A673 (cell line): ENCODE results near the gene SPECC1. TPM values are rescaled to one million over a fixed set of nuclear protein-coding genes. Genes with fewer than 3 reads are reported as not detected.

Experiments used
- BruUV-seq: library from RNA; stranded (reverse); fragments of 400-500 nt; replicated peaks from 2 replicates; lab custom pipeline; 2021; lab: Mats Ljungman, UMichigan
- CTCF ChIA-PET: fragments of 300-600 bp; sonication (Branson Sonifier 250); formaldehyde crosslinking; loops from one replicate; lab custom pipeline; 2022; ENCODE audit warnings: antibody characterized with exemption; lab: Charles Lee
- POLR2A ChIA-PET: fragments of 300-600 bp; sonication (Branson Sonifier 250); formaldehyde crosslinking; loops from one replicate; lab custom pipeline; 2022; ENCODE audit warnings: antibody characterized with exemption; ENCODE audit not compliant: low non-redundant PET; lab: Charles Lee
- DNase-seq: peaks from one replicate; pipeline ENCODE4 v3.0.0-alpha.2; 2015; ENCODE audit warnings: low spot score
- H3K27ac ChIP-seq: fragments of 200-600 bp; sonication (generic); 2 replicates; pipeline ENCODE4 v1.5.1; 2016; ENCODE audit warnings: mixed run types, low read depth, mild to moderate bottlenecking, mixed read lengths, antibody characterized with exemption, low read length; ENCODE audit not compliant: poor library complexity, severe bottlenecking
- H3K27me3 ChIP-seq: fragments of 200-600 bp; sonication (generic); replicated peaks from 2 replicates; pipeline ENCODE4 v1.6.1; 2017; ENCODE audit warnings: mixed run types, low read depth, mild to moderate bottlenecking, mixed read lengths, antibody characterized with exemption, low read length; ENCODE audit not compliant: insufficient read depth, poor library complexity
- H3K36me3 ChIP-seq: fragments of 200-600 bp; sonication (generic); 2 replicates; pipeline ENCODE4 v1.6.1; 2016; ENCODE audit warnings: mixed run types, mild to moderate bottlenecking, mixed read lengths, antibody characterized with exemption, low read length; ENCODE audit not compliant: insufficient read depth, poor library complexity, severe bottlenecking
- H3K4me1 ChIP-seq: fragments of 200-600 bp; sonication (generic); 2 replicates; pipeline ENCODE4 v1.6.1; 2017; ENCODE audit warnings: mixed run types, mild to moderate bottlenecking, mixed read lengths, antibody characterized with exemption, low read length; ENCODE audit not compliant: insufficient read depth, poor library complexity, severe bottlenecking
- H3K4me3 ChIP-seq: fragments of 200-600 bp; sonication (generic); 2 replicates; pipeline ENCODE4 v1.5.1; 2016; ENCODE audit warnings: low read depth, mixed run types, mild to moderate bottlenecking, mixed read lengths, low read length; ENCODE audit not compliant: poor library complexity, severe bottlenecking
- H3K9me3 ChIP-seq: fragments of 200-600 bp; sonication (generic); 2 replicates; pipeline ENCODE4 v1.6.1; 2016; ENCODE audit warnings: mixed run types, low read depth, mild to moderate bottlenecking, mixed read lengths, antibody characterized with exemption, low read length; ENCODE audit not compliant: poor library complexity, severe bottlenecking
- CTCF ChIP-seq: fragments of 300-800, 200-600 bp; sonication (generic); conservative IDR thresholded peaks from 2 replicates; pipeline ENCODE4 v1.5.1; 2017; ENCODE audit warnings: low read depth, mild to moderate bottlenecking, antibody characterized with exemption, low read length, moderate library complexity, mixed read lengths
- EZH2 ChIP-seq: fragments of 200-600 bp; sonication (generic); IDR thresholded peaks from 2 replicates; pipeline ENCODE4 v1.6.1; 2017; ENCODE audit warnings: borderline replicate concordance, low read depth, mild to moderate bottlenecking, mixed read lengths, antibody characterized with exemption, low read length; ENCODE audit not compliant: poor library complexity, severe bottlenecking
- intact Hi-C: fragments of 100-400 bp; cut with micrococcal nuclease; formaldehyde crosslinking; loops from one replicate; pipeline ENCODE4 v1.10.0; 2022; ENCODE audit not compliant: unreplicated experiment
- total RNA-seq: library from RNA; stranded (reverse); gene quantifications from 2 replicates; pipeline ENCODE4 v1.2.3, GENCODE V29; 2021

Gene SPECC1
- total RNA-seq, 1 experiment from 2014 or later: 5.8 TPM

DNA sequence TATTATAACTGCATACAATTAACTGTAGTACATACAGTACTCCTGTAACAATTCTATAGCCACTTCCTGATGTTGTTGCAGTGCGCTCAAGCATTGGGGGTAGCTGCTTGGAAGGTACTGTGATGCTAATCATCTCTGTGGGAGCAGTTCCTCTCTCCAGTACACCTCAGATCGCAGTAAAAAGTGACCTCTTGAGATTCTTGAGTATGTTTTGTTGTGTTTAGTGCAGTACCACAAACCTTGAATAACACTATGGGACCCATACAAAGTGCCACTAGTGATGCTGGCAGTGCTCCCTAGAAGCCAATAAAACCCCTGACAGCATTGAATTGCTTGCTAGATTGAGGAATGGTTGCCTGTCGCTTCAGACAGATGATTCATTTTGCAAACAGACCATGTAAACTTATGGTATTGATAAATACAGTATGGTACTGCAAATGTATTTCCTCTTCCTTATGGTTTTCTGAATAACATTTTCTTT lies 193.0 kb downstream of the SPECC1 start:
- Histone ChIP-seq H3K4me3 (no peak overlapping the region), H3K4me1 (no peaks in the 10 kb centered on the region), H3K9me3 (no peaks in the 10 kb centered on the region), H3K27me3 (no peaks in the 10 kb centered on the region), H3K36me3 (no peaks in the 10 kb centered on the region), H3K27ac (no peak overlapping the region)
- DNase-seq: no peak
- ChIA-PET POLR2A (no interaction called here), CTCF (no interaction called here)
- intact Hi-C loops: no loop called here
- no peak for TF ChIP-seq EZH2
- BruUV-seq: no TSS peak

GRCh38 chr17:20203018-20203417 lies 193.9 kb downstream of the SPECC1 start:
- H3K27me3 ChIP-seq: no peaks in the 10 kb centered on the region
- intact Hi-C loops: no loop called here
- no peak overlapping the region for H3K4me3 ChIP-seq
- H3K9me3 ChIP-seq: no peaks in the 10 kb centered on the region
- ChIA-PET CTCF (no interaction called here), POLR2A (no interaction called here)
- H3K27ac ChIP-seq: no peak overlapping the region
- DNase-seq: no peak
- H3K36me3 ChIP-seq: no peaks in the 10 kb centered on the region
- BruUV-seq: no TSS peak
- no peak for TF ChIP-seq EZH2
- TF ChIP-seq CTCF: no peak
- no peaks in the 10 kb centered on the region for H3K4me1 ChIP-seq

GRCh38 chr17:20203761-20204263 lies 194.7 kb downstream of the SPECC1 start:
- no peak for TF ChIP-seq EZH2
- no peak for TF ChIP-seq CTCF
- POLR2A ChIA-PET: no interaction called here
- no peaks in the 10 kb centered on the region for H3K9me3 ChIP-seq
- no peak overlapping the region for H3K4me3 ChIP-seq
- no peak for DNase-seq
- no peaks in the 10 kb centered on the region for H3K4me1 ChIP-seq
- no peak overlapping the region for H3K27ac ChIP-seq
- H3K27me3 ChIP-seq: no peaks in the 10 kb centered on the region
- intact Hi-C loops: no loop called here
- no peaks in the 10 kb centered on the region for H3K36me3 ChIP-seq
- CTCF ChIA-PET: no interaction called here
- BruUV-seq: no TSS peak

GRCh38 chr17:20205609-20206008 lies 196.4 kb downstream of the SPECC1 start:
- H3K9me3 ChIP-seq: no peaks in the 10 kb centered on the region
- no peak for TF ChIP-seq CTCF
- TF ChIP-seq EZH2: no peak
- POLR2A ChIA-PET: no interaction called here
- intact Hi-C loops: no loop called here
- TSS peak; percentile 52 for BruUV-seq
- no peak overlapping the region for H3K4me3 ChIP-seq
- no peaks in the 10 kb centered on the region for H3K4me1 ChIP-seq
- DNase-seq: no peak
- no peaks in the 10 kb centered on the region for H3K36me3 ChIP-seq
- H3K27ac ChIP-seq: no peak overlapping the region
- no peaks in the 10 kb centered on the region for H3K27me3 ChIP-seq
- CTCF ChIA-PET: no interaction called here
